SK-N-SH (cell line): ENCODE results near the gene TBC1D5.

Experiments used
- CTCF ChIP-seq: fragments of 200-600 bp; sonication (generic); IDR thresholded peaks from 2 replicates; pipeline ENCODE4 v1.6.1; 2017; ENCODE audit warnings: antibody characterized with exemption, mild to moderate bottlenecking, moderate library complexity
- ELF1 ChIP-seq: IDR thresholded peaks from 2 replicates; pipeline ENCODE4 v1.4.0; 2012
- EP300 ChIP-seq, 2 experiments: IDR thresholded peaks; 2 replicates each; pipeline versions ENCODE4 v1.4.0 to v1.6.1; 2012; ENCODE audit warnings: borderline replicate concordance in 1 of 2, low read depth in 1 of 2, low read length in 1 of 2
- EZH2phosphoT487 ChIP-seq: fragments of 200-600 bp; sonication (generic); IDR thresholded peaks from 2 replicates; pipeline ENCODE4 v1.6.1; 2017; ENCODE audit warnings: low read depth, mixed run types, mild to moderate bottlenecking, antibody characterized with exemption, moderate library complexity, borderline replicate concordance
- MAX ChIP-seq: IDR thresholded peaks from 2 replicates; pipeline ENCODE4 v1.4.0; 2012; ENCODE audit warnings: low read depth
- POLR2AphosphoS5 ChIP-seq: IDR thresholded peaks from 2 replicates; pipeline ENCODE4 v1.6.1; 2012; ENCODE audit warnings: low read depth, low read length
- RAD21 ChIP-seq: IDR thresholded peaks from 2 replicates; pipeline ENCODE4 v1.6.1; 2012; ENCODE audit warnings: mild to moderate bottlenecking, low read length
- RXRA ChIP-seq: IDR thresholded peaks from 2 replicates; pipeline ENCODE4 v1.4.0; 2012; ENCODE audit warnings: low read depth, mild to moderate bottlenecking, borderline replicate concordance
- SIN3A ChIP-seq: IDR thresholded peaks from 2 replicates; pipeline ENCODE4 v1.6.1; 2012; ENCODE audit warnings: low read depth, mild to moderate bottlenecking, low read length, moderate library complexity, borderline replicate concordance
- SMC3 ChIP-seq: IDR thresholded peaks from 2 replicates; pipeline ENCODE4 v1.6.1; 2012; ENCODE audit warnings: low read depth, low read length, improper control_type of control experiment
- TAF1 ChIP-seq: IDR thresholded peaks from 2 replicates; pipeline ENCODE4 v1.6.1; 2012; ENCODE audit warnings: low read depth, mild to moderate bottlenecking, low read length, moderate library complexity, borderline replicate concordance
- YY1 ChIP-seq: IDR thresholded peaks from 2 replicates; pipeline ENCODE4 v1.4.0; 2012; ENCODE audit warnings: low read depth, mild to moderate bottlenecking
- TF ChIP-seq, protein P1 (sequence below): IDR thresholded peaks from 2 replicates; pipeline ENCODE4 v1.6.1; 2012; ENCODE audit warnings: mild to moderate bottlenecking, low read depth, low read length, moderate library complexity
- TF ChIP-seq, protein P2 (sequence below): IDR thresholded peaks from 2 replicates; pipeline ENCODE4; 2012

DNA sequence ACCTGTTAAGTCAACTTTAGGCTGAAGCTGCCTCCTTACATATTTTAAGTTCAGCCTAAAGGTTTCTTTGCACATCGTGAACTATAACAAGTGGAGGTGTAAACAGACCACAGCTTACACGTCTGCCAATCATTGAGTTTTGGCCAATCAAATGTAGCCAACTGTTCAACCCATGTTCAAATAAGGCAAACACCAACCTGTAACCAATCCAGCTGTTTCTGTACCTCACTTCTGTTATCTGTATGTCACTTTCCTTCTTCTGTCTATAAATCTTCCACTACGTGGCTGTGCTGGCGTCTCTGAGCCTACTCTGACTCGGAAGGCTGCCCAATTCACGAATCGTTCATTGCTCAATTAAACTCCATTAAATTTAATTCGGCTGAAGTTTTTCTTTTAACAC, 356.0 kb downstream of the TBC1D5 start:
- TF ChIP-seq SMC3 (no peak), CTCF (no peak), ELF1 (no peak), POLR2AphosphoS5 (no peak), SIN3A (no peak), EZH2phosphoT487 (no peak), TAF1 (no peak), RXRA (no peak), MAX (no peak), EP300 (IDR thresholded peaks at IDR 0.05; ENCODE audit: borderline replicate concordance in 1 of 2, low read depth in 1 of 2, low read length in 1 of 2) (no peak), YY1 (no peak), RAD21 (no peak)
- TF ChIP-seq, protein P1, sequence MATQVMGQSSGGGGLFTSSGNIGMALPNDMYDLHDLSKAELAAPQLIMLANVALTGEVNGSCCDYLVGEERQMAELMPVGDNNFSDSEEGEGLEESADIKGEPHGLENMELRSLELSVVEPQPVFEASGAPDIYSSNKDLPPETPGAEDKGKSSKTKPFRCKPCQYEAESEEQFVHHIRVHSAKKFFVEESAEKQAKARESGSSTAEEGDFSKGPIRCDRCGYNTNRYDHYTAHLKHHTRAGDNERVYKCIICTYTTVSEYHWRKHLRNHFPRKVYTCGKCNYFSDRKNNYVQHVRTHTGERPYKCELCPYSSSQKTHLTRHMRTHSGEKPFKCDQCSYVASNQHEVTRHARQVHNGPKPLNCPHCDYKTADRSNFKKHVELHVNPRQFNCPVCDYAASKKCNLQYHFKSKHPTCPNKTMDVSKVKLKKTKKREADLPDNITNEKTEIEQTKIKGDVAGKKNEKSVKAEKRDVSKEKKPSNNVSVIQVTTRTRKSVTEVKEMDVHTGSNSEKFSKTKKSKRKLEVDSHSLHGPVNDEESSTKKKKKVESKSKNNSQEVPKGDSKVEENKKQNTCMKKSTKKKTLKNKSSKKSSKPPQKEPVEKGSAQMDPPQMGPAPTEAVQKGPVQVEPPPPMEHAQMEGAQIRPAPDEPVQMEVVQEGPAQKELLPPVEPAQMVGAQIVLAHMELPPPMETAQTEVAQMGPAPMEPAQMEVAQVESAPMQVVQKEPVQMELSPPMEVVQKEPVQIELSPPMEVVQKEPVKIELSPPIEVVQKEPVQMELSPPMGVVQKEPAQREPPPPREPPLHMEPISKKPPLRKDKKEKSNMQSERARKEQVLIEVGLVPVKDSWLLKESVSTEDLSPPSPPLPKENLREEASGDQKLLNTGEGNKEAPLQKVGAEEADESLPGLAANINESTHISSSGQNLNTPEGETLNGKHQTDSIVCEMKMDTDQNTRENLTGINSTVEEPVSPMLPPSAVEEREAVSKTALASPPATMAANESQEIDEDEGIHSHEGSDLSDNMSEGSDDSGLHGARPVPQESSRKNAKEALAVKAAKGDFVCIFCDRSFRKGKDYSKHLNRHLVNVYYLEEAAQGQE, result no peak
- TF ChIP-seq, protein P2, sequence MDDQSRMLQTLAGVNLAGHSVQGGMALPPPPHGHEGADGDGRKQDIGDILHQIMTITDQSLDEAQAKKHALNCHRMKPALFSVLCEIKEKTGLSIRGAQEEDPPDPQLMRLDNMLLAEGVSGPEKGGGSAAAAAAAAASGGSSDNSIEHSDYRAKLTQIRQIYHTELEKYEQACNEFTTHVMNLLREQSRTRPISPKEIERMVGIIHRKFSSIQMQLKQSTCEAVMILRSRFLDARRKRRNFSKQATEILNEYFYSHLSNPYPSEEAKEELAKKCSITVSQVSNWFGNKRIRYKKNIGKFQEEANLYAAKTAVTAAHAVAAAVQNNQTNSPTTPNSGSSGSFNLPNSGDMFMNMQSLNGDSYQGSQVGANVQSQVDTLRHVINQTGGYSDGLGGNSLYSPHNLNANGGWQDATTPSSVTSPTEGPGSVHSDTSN, result no peak
